Mesothelial cell of epicardium (in vitro differentiated cells): Measurements from ENCODE around the gene TPSG1. TPM values are rescaled to one million over a fixed set of nuclear protein-coding genes. Genes with fewer than 3 reads are reported as not detected.
"Not testable (repeated sequence)": the region's sequence is repeated elsewhere in the genome, so short reads cannot be mapped to it uniquely, and the experiment has no call there.

Experiments
- DNase-seq, 2 experiments: peaks; one replicate each; pipeline ENCODE4 v3.0.0; 2021; ENCODE audit warnings: low spot score in 2 of 2; ENCODE audit not compliant: unreplicated experiment in 2 of 2
- H3K27ac Mint-ChIP-seq: 2 replicates; pipeline ENCODE4 v1.8.0; 2021; ENCODE audit warnings: mixed read lengths
- H3K27me3 Mint-ChIP-seq: 2 replicates; pipeline ENCODE4 v1.8.0; 2021; ENCODE audit warnings: low read depth, mixed read lengths
- H3K36me3 Mint-ChIP-seq: 2 replicates; pipeline ENCODE4 v1.8.0; 2021; ENCODE audit warnings: mixed read lengths
- H3K4me1 Mint-ChIP-seq: 2 replicates; pipeline ENCODE4 v1.8.0; 2021; ENCODE audit warnings: mixed read lengths
- H3K4me3 Mint-ChIP-seq: 2 replicates; pipeline ENCODE4 v1.8.0; 2021; ENCODE audit warnings: mild to moderate bottlenecking, moderate library complexity, mixed read lengths
- H3K9me3 Mint-ChIP-seq: 2 replicates; pipeline ENCODE4 v1.8.0; 2021; ENCODE audit warnings: mixed read lengths
- total RNA-seq: library from RNA; stranded (reverse); gene quantifications from 3 replicates; pipeline ENCODE4 v1.2.1, GENCODE V29; 2021
- TF ChIP-seq, protein P1 (sequence below): fragments of 200-600 bp; sonication (generic); IDR thresholded peaks from one replicate; pipeline ENCODE4 v1.5.0; 2021; ENCODE audit warnings: antibody characterized with exemption; ENCODE audit not compliant: unreplicated experiment

Gene TPSG1
- total RNA-seq = not detected in 3 replicates

DNA sequence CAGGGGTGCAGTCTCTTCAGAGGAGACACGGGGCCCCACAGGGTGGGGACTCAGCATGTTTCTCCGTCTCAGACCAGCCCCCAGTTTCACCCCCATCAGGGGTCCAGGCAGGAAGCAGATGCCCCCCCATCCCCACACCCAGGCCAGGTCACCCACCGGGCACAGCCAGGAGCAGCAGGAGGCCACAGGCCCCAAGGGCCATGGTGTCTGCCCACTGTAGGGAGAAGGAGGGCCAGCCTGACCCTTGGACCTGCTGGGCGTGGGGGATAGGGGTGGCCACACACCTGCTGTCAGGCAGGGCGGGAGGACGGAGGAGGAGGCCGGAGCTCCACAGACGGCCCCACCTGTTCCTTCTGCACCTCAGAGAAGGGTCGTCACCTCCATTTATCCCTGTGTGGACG is at the start of gene TPSG1:
TSS of gene TPSG1 (minus strand) at position 218 of the 401 bp plus-strand sequence. CDS start at position 202, 16 bp downstream.
- H3K27ac Mint-ChIP-seq = no peak within 1 kb of the TSS
- TF ChIP-seq, protein P1, sequence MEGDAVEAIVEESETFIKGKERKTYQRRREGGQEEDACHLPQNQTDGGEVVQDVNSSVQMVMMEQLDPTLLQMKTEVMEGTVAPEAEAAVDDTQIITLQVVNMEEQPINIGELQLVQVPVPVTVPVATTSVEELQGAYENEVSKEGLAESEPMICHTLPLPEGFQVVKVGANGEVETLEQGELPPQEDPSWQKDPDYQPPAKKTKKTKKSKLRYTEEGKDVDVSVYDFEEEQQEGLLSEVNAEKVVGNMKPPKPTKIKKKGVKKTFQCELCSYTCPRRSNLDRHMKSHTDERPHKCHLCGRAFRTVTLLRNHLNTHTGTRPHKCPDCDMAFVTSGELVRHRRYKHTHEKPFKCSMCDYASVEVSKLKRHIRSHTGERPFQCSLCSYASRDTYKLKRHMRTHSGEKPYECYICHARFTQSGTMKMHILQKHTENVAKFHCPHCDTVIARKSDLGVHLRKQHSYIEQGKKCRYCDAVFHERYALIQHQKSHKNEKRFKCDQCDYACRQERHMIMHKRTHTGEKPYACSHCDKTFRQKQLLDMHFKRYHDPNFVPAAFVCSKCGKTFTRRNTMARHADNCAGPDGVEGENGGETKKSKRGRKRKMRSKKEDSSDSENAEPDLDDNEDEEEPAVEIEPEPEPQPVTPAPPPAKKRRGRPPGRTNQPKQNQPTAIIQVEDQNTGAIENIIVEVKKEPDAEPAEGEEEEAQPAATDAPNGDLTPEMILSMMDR = no peak
- DNase-seq = no peak
- no peaks in the 10 kb centered on the region for H3K4me1 Mint-ChIP-seq
- H3K9me3 Mint-ChIP-seq = no peaks in the 10 kb centered on the region
- peaks cover 1% of the 10 kb centered on the region for H3K27me3 Mint-ChIP-seq
- no peak within 1 kb of the TSS for H3K4me3 Mint-ChIP-seq
- H3K36me3 Mint-ChIP-seq = no peaks in the 10 kb centered on the region

- Mint-ChIP-seq H3K4me1 (peaks cover 44% of the 10 kb centered on the region), H3K27ac (no peak overlapping the region), H3K36me3 (no peaks in the 10 kb centered on the region), H3K27me3 (peaks cover 11% of the 10 kb centered on the region), H3K9me3 (no peaks in the 10 kb centered on the region), H3K4me3 (no peak overlapping the region)
- DNase-seq = no peak
- TF ChIP-seq, protein P1 = no peak
Measured at GRCh38 chr16:1274767-1275166, 49.7 kb upstream of the TPSG1 start.

DNA sequence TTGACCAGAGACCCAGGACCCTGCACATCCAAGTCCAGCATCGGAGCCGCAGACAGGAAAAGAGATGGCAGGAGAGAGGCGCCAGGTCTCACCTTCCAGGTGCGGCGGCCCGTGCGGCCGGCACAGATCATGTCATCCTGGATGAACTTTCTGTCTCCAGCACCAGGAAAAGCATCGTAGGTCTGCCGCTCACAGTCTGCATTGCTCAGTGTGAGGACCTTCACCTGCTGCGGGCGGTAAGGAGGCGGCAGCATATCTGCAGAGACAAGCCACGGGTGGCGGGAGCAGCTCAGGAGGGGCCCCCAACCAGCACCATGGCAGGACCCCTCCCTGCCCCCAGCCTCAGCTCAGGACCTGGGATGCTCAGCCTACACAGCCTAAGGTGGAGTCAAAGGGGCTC is 48.7 kb upstream of the TPSG1 start:
- no peaks in the 10 kb centered on the region for H3K36me3 Mint-ChIP-seq
- no peak overlapping the region for H3K4me3 Mint-ChIP-seq
- peaks cover 43% of the 10 kb centered on the region for H3K4me1 Mint-ChIP-seq
- TF ChIP-seq, protein P1 = no peak
- no peaks in the 10 kb centered on the region for H3K9me3 Mint-ChIP-seq
- DNase-seq = no peak
- H3K27me3 Mint-ChIP-seq = peaks cover 11% of the 10 kb centered on the region
- H3K27ac Mint-ChIP-seq = no peak overlapping the region

GRCh38 chr16:1272453-1273198 is 47.6 kb upstream of the TPSG1 start:
- Mint-ChIP-seq H3K9me3 (no peaks in the 10 kb centered on the region), H3K27me3 (peaks cover 10% of the 10 kb centered on the region), H3K4me3 (peak overlapping the region; percentile 39), H3K36me3 (no peaks in the 10 kb centered on the region), H3K4me1 (peaks cover 35% of the 10 kb centered on the region), H3K27ac (no peak overlapping the region)
- DNase-seq = no peak
- TF ChIP-seq, protein P1 = no peak

GRCh38 chr16:1271724-1272413 is 46.8 kb upstream of the TPSG1 start:
- peaks cover 34% of the 10 kb centered on the region for H3K4me1 Mint-ChIP-seq
- peak; percentile 88 to 94 for DNase-seq
- not testable (repeated sequence) for H3K27ac Mint-ChIP-seq

DNA sequence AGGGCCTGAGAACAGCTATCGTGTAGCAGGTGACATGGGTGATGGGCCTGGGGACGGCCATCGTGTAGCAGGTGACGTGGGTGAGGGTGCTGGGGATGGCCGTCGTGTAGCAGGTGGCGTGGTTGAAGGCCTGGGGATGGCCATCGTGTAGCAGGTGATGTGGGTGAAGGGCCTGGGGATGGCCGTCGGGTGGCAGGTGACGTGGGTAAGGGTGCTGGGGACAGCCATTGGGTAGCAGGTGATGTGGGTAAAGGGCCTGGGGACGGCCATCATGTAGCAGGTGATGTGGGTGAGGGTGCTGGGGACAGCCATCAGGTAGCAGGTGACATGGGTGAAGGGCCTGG is 46.3 kb upstream of the TPSG1 start:
- Mint-ChIP-seq H3K27me3 (peaks cover 10% of the 10 kb centered on the region), H3K4me3 (no peak overlapping the region), H3K36me3 (no peaks in the 10 kb centered on the region), H3K9me3 (no peaks in the 10 kb centered on the region), H3K27ac (no peak overlapping the region), H3K4me1 (peaks cover 34% of the 10 kb centered on the region)
- DNase-seq = no peak
- TF ChIP-seq, protein P1 = no peak

More at GRCh38 chr16:1271724-1272413, 46.8 kb upstream of the TPSG1 start:
- peak overlapping the region; percentile 39 for H3K4me3 Mint-ChIP-seq
- H3K9me3 Mint-ChIP-seq, H3K36me3 Mint-ChIP-seq, H3K27me3 Mint-ChIP-seq: not testable (repeated sequence)

GRCh38 chr16:1269418-1269817 is 44.4 kb upstream of the TPSG1 start:
- H3K4me3 Mint-ChIP-seq, DNase-seq, H3K27ac Mint-ChIP-seq, H3K36me3 Mint-ChIP-seq, H3K27me3 Mint-ChIP-seq, H3K9me3 Mint-ChIP-seq: not testable (repeated sequence)
- H3K4me1 Mint-ChIP-seq = peaks cover 28% of the 10 kb centered on the region
